Thymus (tissue), 11 donors: ENCODE measurements around the gene UQCR11. TPM values are rescaled to one million over a fixed set of nuclear protein-coding genes. Genes with fewer than 3 reads are reported as not detected.

Experiments
- DNase-seq, 9 donors: peaks; one replicate each; pipeline ENCODE4 v3.0.0-alpha.2; 2013; ENCODE audit warnings: low spot score in 9 of 9, low read depth in 6 of 9, missing footprints in 1 of 9
- H3K27ac ChIP-seq, 2 donors: one replicate each; pipeline ENCODE4 v1.5.1; 2013; ENCODE audit warnings: control low read depth in 1 of 2, low read depth in 1 of 2, low read length in 1 of 2, mild to moderate bottlenecking in 1 of 2, moderate library complexity in 1 of 2
- H3K27me3 ChIP-seq, 2 donors: one replicate each; pipeline ENCODE4 v1.5.1; 2013; ENCODE audit warnings: low read length in 1 of 2; ENCODE audit not compliant: control insufficient read depth in 2 of 2, insufficient read depth in 1 of 2
- H3K36me3 ChIP-seq, 2 donors: one replicate each; pipeline ENCODE4 v1.5.1; 2013; ENCODE audit warnings: low read length in 1 of 2, mild to moderate bottlenecking in 1 of 2, moderate library complexity in 1 of 2; ENCODE audit not compliant: control insufficient read depth in 2 of 2, insufficient read depth in 2 of 2
- H3K4me1 ChIP-seq, 2 donors: one replicate each; pipeline ENCODE4 v1.5.1; 2013; ENCODE audit warnings: low read length in 2 of 2; ENCODE audit not compliant: control insufficient read depth in 2 of 2, insufficient read depth in 2 of 2
- H3K4me3 ChIP-seq, 2 donors: one replicate each; pipeline ENCODE4 v1.5.1; 2013; ENCODE audit warnings: low read length in 2 of 2, control low read depth in 1 of 2, mild to moderate bottlenecking in 1 of 2
- H3K9me3 ChIP-seq, 2 donors: one replicate each; pipeline ENCODE4 v1.5.1; 2013; ENCODE audit warnings: low read length in 1 of 2, mild to moderate bottlenecking in 1 of 2; ENCODE audit not compliant: control insufficient read depth in 2 of 2, insufficient read depth in 1 of 2
- WGBS: extraction: QIAGEN DNeasy Blood & Tissue Kit; methylation state at CpG from one replicate; pipeline ENCODE4 v1.1.7; 2013; 5-methylcytosine and 5-hydroxymethylcytosine counted together
- polyA plus RNA-seq: library from polyadenylated mRNA; stranded (reverse); fragments of 200-250 nt; gene quantifications from one replicate; pipeline ENCODE4 v1.2.3, GENCODE V29; 2013
- total RNA-seq: library from RNA; stranded (reverse); fragments of 120-200 nt; gene quantifications from one replicate; pipeline ENCODE4 v1.2.4, GENCODE V29; 2013
- donor health status: healthy.

The UQCR11 gene
- total and polyA plus RNA-seq, 2 donors, result 108 to 167 TPM

DNA sequence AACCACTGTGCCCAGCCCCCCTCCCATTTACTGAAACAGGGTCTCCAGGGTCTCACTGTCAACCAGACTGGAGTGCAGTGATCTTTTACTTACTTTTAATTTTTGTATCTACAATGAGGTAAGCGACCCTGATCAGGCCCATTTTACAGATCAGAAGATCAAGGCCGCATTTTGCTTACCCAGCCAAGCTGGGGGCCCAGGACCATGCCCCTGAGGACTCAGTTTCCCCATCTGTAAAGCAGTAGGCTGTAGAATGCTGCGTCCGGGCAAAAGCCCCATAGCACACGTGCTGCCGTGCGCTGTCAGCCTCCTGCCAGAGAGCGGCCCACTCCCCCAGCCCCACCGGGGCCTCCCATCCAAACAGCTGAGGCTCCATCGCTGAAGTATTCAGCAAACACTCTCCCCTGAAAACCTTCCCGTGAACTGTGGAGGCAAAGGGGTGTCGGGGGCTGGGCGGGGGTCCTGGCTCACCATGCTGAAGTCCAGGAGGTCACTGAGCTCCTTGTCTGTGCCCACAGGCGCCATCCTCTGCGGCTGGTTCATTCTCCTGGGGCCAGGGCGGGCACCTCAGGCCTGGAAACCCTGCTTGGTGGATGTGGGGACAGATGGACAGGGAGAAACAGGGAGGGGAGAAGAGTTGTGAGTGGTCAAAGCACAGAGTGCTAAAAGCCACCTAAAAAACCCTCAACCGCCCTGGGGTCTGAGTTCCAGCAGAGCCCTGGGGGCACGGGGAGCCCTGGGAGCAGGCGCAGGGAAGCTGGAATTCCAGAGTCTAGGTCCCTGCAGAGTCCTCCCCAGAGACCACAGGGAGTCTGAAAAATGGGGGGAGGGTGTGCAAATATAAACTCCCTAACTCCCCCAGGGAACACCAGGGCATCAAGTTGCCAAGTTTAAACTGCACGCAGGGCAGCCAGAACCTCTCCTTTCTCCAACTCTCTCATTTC is 44.7 kb upstream of the UQCR11 start:
- DNase-seq, result peak in 1 of 9 donors; percentile 5
- H3K9me3 ChIP-seq, result peaks cover 0 to 2% of the 10 kb centered on the region in 2 donors
- H3K4me3 ChIP-seq, result peak overlapping the region; percentile 66 to 98
- WGBS, result 91% methylated on average over 20 of the region's 20 CpGs
- no peaks in the 10 kb centered on the region for H3K27me3 ChIP-seq
- H3K36me3 ChIP-seq, result peaks cover 48 to 54% of the 10 kb centered on the region in 2 donors
- peaks cover 12 to 34% of the 10 kb centered on the region in 2 donors for H3K4me1 ChIP-seq
- peak overlapping the region in 1 of 2 donors; percentile 97 for H3K27ac ChIP-seq

DNA sequence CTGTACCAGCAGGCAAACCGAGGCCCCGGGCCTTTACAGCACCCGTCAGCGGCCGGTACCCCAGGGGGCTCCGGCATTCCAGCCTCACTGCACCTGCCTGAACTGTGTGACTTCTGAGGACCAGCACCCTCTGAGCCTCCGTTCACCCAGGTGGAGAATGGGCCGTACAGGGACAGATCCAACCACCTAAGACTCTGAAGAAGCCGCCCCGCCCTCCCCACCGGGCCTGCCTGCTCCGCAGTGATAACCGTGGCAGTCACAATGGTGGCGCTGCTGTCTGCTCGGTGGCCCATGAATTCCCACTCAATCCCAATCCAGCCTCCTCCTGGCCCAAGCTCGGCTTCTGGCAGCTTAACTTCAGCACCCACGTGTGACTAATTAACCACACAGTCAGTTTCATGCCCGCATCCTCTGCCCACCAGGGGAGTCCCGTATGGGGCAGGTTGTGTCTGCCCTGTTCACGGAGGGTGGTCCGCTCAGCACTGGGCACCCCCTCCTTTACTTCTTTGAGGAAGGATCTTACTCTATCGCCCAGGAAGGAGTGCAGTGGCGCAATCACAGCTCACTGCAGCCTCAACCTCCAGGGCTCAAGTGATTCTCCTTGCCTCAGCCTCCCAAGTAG is 43.8 kb upstream of the UQCR11 start:
- H3K4me3 ChIP-seq, result no peak overlapping the region
- H3K4me1 ChIP-seq, result peaks cover 12 to 34% of the 10 kb centered on the region in 2 donors
- peaks cover 0 to 2% of the 10 kb centered on the region in 2 donors for H3K9me3 ChIP-seq
- 95% methylated on average over 23 of the region's 23 CpGs for WGBS
- peaks cover 57 to 64% of the 10 kb centered on the region in 2 donors for H3K36me3 ChIP-seq
- no peak for DNase-seq
- peak overlapping the region in 1 of 2 donors; percentile 2 for H3K27ac ChIP-seq
- H3K27me3 ChIP-seq, result no peaks in the 10 kb centered on the region

DNA sequence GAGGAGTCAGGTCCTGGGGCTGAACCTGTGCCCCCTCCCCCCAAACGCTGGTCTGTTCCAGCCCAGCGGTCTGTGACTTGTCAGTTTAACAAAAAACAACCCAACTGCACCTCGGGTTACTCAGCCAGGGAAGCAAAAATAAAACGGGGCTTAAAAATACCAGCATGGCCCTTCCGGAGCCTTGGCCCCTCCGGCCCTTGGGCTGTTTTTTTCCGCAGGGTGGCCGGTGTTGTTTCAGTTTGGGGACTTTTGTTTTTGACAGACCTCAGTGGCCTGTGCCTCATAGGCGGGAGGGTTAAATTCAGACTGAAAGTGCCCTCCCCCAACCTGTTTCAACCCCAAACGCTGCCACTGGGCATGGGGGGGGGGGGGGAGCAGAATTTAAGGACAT is 43.2 kb upstream of the UQCR11 start:
- 93% methylated on average over 10 of the region's 10 CpGs for WGBS
- H3K9me3 ChIP-seq, result peaks cover 0 to 2% of the 10 kb centered on the region in 2 donors
- no peak for DNase-seq
- no peak overlapping the region for H3K27ac ChIP-seq
- peaks cover 12 to 32% of the 10 kb centered on the region in 2 donors for H3K4me1 ChIP-seq
- H3K4me3 ChIP-seq, result no peak overlapping the region
- H3K27me3 ChIP-seq, result no peaks in the 10 kb centered on the region
- peaks cover 63 to 69% of the 10 kb centered on the region in 2 donors for H3K36me3 ChIP-seq

DNA sequence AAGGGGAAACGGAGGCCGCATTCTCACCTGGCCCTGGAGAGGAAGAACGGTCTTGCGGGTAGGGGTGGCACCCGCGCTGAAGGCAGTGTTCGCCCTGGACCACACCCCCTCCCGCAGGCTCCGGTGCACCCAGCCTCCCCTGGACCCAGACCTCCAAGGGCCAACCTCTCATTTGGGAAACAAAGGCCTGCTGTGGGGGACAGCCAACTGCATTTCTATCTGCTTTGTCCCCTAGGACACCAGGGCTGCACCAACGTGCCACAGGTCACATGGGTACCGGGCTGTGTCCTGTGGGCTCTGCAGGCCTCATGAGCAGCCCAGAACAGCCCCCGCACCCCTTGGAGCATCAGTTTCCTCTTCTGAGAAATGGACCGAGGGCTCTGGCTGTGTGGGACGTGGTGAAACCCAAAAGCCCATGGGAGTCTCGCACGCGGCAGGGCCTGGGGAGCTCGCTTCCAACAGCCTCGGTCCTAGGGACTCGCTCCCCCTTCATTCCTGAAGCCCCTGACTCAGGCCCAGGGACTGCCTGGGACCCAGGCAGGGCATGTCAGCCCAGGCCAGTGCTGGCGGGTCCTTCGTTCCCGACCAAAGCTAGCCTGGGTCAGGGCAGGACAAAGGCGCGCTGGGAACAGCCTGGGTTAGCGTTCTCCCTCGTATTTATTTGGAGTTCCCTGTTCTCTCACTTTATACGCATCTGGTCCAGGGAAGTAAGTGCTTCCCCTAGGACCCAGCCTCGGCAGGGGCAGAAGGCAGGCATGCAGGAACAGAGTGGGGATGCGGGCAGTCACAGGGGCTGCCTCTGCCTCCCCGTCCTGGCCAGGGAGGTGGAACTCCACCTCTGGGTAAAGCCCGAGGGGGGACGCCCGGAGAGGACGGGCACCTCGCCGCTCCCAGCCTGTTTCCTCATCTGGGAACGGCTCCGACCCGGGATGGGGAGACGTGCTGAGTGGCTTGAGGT is 42.5 kb upstream of the UQCR11 start:
- H3K27me3 ChIP-seq, result no peaks in the 10 kb centered on the region
- WGBS, result 96% methylated on average over 41 of the region's 41 CpGs
- H3K36me3 ChIP-seq, result peaks cover 70 to 76% of the 10 kb centered on the region in 2 donors
- no peak for DNase-seq
- H3K27ac ChIP-seq, result no peak overlapping the region
- peaks cover 0 to 2% of the 10 kb centered on the region in 2 donors for H3K9me3 ChIP-seq
- no peak overlapping the region for H3K4me3 ChIP-seq
- peaks cover 10 to 27% of the 10 kb centered on the region in 2 donors for H3K4me1 ChIP-seq

DNA sequence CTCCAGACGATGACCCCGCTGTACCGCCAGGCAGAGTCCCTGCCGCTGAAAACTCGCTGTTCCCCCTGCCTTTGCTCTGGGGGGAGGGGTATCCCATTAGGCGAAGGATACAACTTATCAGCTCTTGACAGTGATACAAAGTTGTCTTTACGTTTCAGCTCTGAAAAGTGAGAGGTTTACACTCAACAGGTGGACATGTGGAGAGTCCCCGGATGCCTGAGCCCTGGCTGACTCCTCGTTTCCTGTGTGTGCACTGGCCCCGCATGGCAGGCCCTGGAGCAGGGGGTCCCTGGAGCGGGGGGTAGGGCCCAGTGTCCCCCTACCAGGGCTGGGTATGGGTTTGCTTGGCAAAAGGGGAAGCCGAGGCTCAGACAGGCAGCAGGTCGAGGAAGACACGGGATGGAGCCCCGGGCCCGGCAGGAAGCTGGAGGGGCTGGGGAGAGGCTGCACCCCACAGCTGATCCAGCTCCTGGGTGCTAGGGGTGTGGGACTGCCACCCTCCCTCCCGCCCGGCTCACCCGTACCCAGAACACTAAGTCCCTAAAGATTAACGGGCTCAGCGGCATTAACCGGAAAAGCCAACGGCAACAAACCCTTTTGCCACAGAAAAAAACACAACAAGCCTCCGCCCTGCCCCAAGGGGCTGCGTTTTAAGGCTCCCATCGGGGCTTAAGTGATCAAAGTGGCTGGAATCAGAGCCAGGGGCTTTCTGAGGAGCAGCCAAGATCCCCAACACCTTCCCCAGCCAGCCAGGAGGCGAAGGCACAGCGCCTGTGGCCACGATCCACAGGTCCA is 41.6 kb upstream of the UQCR11 start:
- H3K9me3 ChIP-seq, result peaks cover 0 to 2% of the 10 kb centered on the region in 2 donors
- DNase-seq, result no peak
- H3K36me3 ChIP-seq, result peaks cover 79 to 85% of the 10 kb centered on the region in 2 donors
- H3K4me1 ChIP-seq, result peaks cover 10 to 27% of the 10 kb centered on the region in 2 donors
- H3K27ac ChIP-seq, result no peak overlapping the region
- H3K27me3 ChIP-seq, result no peaks in the 10 kb centered on the region
- H3K4me3 ChIP-seq, result no peak overlapping the region
- WGBS, result 95% methylated on average over 29 of the region's 29 CpGs

DNA sequence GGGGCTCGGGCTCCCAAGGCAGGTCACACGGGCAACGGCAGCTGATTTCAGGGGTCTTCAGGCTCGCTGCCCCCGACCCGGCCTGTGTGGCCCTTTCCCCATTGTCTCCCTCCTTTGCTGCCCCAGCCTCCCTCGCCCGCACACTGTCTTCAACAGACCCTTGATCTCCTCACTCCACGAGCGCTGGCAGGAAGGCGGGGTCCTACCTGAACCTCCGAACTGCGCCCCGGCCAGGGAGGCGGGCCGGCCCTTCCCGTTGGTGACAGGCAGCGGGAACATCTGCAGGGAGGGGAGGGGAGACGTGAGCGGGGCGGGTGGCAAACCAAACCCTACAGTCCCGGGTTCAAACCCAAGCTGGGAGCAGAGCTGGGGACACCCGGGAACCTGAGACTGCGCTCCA is 40.9 kb upstream of the UQCR11 start:
- no peak for DNase-seq
- H3K4me3 ChIP-seq, result no peak overlapping the region
- peaks cover 10 to 27% of the 10 kb centered on the region in 2 donors for H3K4me1 ChIP-seq
- no peak overlapping the region for H3K27ac ChIP-seq
- H3K36me3 ChIP-seq, result peaks cover 86 to 92% of the 10 kb centered on the region in 2 donors
- H3K27me3 ChIP-seq, result no peaks in the 10 kb centered on the region
- 98% methylated on average over 24 of the region's 24 CpGs for WGBS
- H3K9me3 ChIP-seq, result peaks cover 0 to 2% of the 10 kb centered on the region in 2 donors

DNA sequence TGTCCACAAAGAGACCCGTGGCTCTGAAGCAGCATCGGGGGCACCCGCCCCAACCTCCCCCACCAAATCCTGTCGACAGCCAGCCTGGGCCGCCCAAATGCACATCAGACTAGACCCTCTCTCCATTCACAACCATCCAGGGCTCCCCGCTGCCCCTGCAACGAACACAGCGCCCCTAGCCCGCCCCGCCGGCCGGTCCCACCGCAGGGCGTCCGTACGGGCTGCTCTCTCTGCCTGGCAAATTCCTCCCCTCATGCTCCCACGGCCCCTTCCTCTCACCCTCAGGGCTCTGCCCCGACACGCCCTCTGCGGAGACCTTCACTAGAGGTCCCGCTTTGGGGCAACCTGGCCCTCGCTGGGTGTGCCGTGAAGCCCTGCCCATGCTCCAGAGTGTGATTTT is 40.0 kb upstream of the UQCR11 start:
- no peaks in the 10 kb centered on the region for H3K27me3 ChIP-seq
- 97% methylated on average over 23 of the region's 23 CpGs for WGBS
- no peak overlapping the region for H3K4me3 ChIP-seq
- DNase-seq, result no peak
- H3K9me3 ChIP-seq, result peaks cover 0 to 2% of the 10 kb centered on the region in 2 donors
- peaks cover 89 to 94% of the 10 kb centered on the region in 2 donors for H3K36me3 ChIP-seq
- H3K4me1 ChIP-seq, result peaks cover 6 to 18% of the 10 kb centered on the region in 2 donors
- H3K27ac ChIP-seq, result no peak overlapping the region

DNA sequence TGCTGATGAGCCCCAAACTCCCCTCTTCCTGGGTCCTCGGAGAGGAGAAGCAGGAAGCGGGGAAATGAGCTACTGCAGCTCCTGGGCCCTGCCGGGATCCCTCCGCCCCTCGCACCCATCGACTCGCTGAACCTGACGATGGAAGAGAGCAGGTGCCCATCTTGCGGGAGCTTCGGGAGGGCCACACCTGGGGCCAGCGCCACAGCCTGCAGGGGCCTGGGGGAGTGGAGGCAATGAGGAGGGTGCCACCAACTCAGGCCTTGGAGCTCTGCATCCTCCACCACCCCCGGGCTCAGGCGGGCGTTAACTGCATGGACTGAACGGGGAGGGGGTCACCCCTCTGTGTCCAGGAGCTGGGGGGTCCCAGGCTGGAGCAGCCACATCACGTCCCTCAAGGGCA is 38.8 kb upstream of the UQCR11 start:
- no peak for DNase-seq
- Histone ChIP-seq H3K9me3 (peaks cover 0 to under 1% of the 10 kb centered on the region in 2 donors), H3K4me3 (no peak overlapping the region), H3K4me1 (peaks cover 0 to 6% of the 10 kb centered on the region in 2 donors), H3K27ac (no peak overlapping the region), H3K36me3 (peaks cover 93 to 94% of the 10 kb centered on the region in 2 donors), H3K27me3 (no peaks in the 10 kb centered on the region)
- WGBS, result 97% methylated on average over 16 of the region's 16 CpGs
